Ovary (tissue), 3 donors: ENCODE results near the gene MKNK1.

ENCODE experiments used
- EP300 ChIP-seq: sonication (generic); formaldehyde crosslinking; IDR thresholded peaks from one replicate; pipeline ENCODE4 v1.6.1; 2017; ENCODE audit warnings: antibody characterized with exemption
- POLR2A ChIP-seq: fragments of 450-650 bp; IDR thresholded peaks from one replicate; pipeline ENCODE4 v1.6.1; 2017; ENCODE audit warnings: antibody characterized with exemption, mild to moderate bottlenecking, moderate library complexity
- TF ChIP-seq, protein P1 (sequence below), 3 donors: fragments of 450-650 bp in 2 of 3; fragments of 200-600 bp in 1 of 3; IDR thresholded peaks; one replicate each; pipeline versions ENCODE4 v1.5.1 to v1.8.0; 2016 to 2022; ENCODE audit warnings: antibody characterized with exemption in 3 of 3, mild to moderate bottlenecking in 1 of 3
- donor health status: DM: no; HTN: no; CAD: no.

GRCh38 chr1:46577671-46578070, 26.4 kb downstream of the MKNK1 start:
- TF ChIP-seq, protein P1, sequence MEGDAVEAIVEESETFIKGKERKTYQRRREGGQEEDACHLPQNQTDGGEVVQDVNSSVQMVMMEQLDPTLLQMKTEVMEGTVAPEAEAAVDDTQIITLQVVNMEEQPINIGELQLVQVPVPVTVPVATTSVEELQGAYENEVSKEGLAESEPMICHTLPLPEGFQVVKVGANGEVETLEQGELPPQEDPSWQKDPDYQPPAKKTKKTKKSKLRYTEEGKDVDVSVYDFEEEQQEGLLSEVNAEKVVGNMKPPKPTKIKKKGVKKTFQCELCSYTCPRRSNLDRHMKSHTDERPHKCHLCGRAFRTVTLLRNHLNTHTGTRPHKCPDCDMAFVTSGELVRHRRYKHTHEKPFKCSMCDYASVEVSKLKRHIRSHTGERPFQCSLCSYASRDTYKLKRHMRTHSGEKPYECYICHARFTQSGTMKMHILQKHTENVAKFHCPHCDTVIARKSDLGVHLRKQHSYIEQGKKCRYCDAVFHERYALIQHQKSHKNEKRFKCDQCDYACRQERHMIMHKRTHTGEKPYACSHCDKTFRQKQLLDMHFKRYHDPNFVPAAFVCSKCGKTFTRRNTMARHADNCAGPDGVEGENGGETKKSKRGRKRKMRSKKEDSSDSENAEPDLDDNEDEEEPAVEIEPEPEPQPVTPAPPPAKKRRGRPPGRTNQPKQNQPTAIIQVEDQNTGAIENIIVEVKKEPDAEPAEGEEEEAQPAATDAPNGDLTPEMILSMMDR (IDR thresholded peaks at IDR 0.05) = no peak
- TF ChIP-seq EP300 (no peak), POLR2A (no peak)
